ENCODE measurements around the gene FCHO1.

FCHO1 gene

GRCh38 chr19:17831419-17831888, 80.2 kb downstream of the FCHO1 start:
- peak in 2 of 3 experiments; percentile 23 to 43 for DNase-seq

GRCh38 chr19:17832443-17833208, 81.3 kb downstream of the FCHO1 start:
- DNase-seq = no peak

- DNase-seq = no peak
These were observed 83.3 kb downstream of the FCHO1 start for GRCh38 chr19:17834350-17835181.

- DNase-seq = no peak
These were observed 84.1 kb downstream of the FCHO1 start for GRCh38 chr19:17835182-17836006.

GRCh38 chr19:17836530-17836929, 85.3 kb downstream of the FCHO1 start:
- DNase-seq = no peak

- DNase-seq = no peak
These were observed 86.7 kb downstream of the FCHO1 start for GRCh38 chr19:17837972-17838371.
